ENCODE measurements around the gene INPP5A. TPM values are rescaled to one million over a fixed set of nuclear protein-coding genes. Genes with fewer than 3 reads are reported as not detected.

The INPP5A gene
- total RNA-seq, 4 donors from 2014 or later = 31.2 to 51.8 (median 41.5) TPM

DNA sequence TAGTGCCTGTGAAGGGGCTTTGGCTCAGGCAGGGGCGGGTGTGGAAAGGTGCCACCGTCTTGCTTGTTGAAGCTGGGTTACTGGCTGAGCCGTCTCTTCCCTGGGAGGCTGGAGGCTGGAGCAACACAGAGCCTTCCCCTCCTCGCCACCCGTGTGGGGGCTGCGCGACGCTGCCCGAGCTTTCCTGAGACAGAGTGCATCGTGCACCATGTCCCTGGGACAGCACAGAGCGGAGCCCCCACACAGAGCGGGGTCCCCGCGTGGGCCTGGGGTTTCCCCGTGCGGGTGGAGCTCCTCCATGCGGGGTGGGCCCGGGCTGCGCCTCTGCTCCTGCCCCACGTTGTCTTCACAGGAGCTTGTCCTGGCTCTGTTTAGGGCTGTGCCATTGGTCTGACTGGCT lies 69.9 kb downstream of the INPP5A start:
- WGBS, 2 donors = 87 to 89% methylated on average over 20 of the region's 20 CpGs
- peak in 1 of 2 donors; percentile 45 for DNase-seq (ENCODE audit: low spot score in 2 of 2)
- no peak overlapping the region for H3K4me3 ChIP-seq (ENCODE audit: low read depth, poor library complexity, severe bottlenecking)
- intact Hi-C loops (cut with DNase I; ENCODE audit: low total_unique reads) = no loop called here
- TF ChIP-seq POLR2A (IDR thresholded peaks at IDR 0.05) = no peak
- TF ChIP-seq, protein P1, sequence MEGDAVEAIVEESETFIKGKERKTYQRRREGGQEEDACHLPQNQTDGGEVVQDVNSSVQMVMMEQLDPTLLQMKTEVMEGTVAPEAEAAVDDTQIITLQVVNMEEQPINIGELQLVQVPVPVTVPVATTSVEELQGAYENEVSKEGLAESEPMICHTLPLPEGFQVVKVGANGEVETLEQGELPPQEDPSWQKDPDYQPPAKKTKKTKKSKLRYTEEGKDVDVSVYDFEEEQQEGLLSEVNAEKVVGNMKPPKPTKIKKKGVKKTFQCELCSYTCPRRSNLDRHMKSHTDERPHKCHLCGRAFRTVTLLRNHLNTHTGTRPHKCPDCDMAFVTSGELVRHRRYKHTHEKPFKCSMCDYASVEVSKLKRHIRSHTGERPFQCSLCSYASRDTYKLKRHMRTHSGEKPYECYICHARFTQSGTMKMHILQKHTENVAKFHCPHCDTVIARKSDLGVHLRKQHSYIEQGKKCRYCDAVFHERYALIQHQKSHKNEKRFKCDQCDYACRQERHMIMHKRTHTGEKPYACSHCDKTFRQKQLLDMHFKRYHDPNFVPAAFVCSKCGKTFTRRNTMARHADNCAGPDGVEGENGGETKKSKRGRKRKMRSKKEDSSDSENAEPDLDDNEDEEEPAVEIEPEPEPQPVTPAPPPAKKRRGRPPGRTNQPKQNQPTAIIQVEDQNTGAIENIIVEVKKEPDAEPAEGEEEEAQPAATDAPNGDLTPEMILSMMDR (IDR thresholded peaks at IDR 0.05) = no peak

DNA sequence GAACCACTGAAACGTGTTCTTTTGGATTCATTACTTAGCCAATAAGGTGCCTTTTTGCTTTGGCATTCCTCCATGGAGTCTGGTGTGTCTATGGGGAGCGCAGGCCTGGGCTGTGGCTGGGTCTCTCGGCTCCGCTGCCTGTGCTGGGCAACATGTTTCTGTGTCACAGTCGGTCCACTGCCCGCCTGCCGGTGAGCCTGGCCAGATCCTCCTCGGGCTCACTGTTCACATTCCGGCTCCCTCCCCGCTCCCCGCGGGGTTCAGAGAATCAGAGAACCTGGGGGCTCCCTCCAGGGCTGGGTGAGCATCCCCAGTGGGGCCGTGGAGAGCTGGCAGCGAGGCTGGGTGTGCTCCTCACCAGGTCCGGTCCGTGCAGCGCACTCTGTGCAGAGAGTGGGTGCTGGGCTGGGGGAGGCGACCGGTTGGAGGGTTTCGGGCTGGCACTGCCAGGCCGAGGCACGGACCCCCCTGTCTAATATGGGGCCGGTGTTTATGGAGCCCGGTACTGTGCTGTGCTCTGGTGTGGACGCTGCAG lies 70.4 kb downstream of the INPP5A start:
- DNase-seq (ENCODE audit: low spot score in 2 of 2) = peak in 1 of 2 donors; percentile 82

DNA sequence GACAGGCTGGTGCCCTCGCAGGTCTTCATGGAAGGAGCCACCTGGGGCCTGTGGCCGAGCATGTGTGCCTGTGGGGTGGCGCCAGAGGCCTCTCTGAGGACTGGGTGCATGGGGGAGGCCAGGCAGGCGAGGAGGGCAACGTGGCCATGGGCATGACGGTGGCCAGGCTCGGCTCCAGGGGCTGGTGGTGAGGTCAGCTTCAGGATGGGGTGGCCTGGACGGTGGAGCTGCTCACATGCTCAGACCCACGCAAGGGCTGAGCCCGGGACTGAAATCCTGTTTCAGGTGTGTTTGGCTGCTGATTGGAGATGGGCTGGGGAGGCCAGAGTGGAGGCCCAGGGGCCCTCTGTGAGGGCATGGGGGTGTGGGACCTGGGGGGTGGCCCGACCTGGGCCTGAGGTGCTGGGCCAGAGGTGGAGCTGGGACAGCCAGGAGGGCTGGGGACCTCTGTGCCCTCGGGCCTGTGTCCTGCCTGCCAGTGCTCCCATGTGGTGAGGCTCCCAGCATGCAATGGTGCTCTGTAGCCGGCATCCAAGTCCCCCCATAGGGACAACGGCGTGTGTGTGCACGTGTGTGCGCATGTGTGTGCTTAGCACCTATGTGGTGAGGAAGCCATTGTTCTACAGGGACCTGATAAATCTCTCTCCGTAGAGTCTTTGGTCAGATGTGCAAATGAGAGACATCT lies 71.1 kb downstream of the INPP5A start:
- intact Hi-C loops (cut with DNase I; ENCODE audit: low total_unique reads) = no loop called here
- WGBS, 2 donors = 88 to 94% methylated on average over 16 to 18 of the region's 18 CpGs
- H3K4me3 ChIP-seq (ENCODE audit: low read depth, poor library complexity, severe bottlenecking) = no peak overlapping the region
- no peak for TF ChIP-seq POLR2A (IDR thresholded peaks at IDR 0.05)
- TF ChIP-seq, protein P1 (IDR thresholded peaks at IDR 0.05) = no peak
- DNase-seq (ENCODE audit: low spot score in 2 of 2) = peak in 1 of 2 donors; percentile 79

More for the DNA sequence above, 70.4 kb downstream of the INPP5A start:
- 94 to 97% methylated on average over 22 to 25 of the region's 25 CpGs for WGBS, 2 donors
- no peak overlapping the region for H3K4me3 ChIP-seq (ENCODE audit: low read depth, poor library complexity, severe bottlenecking)
- intact Hi-C loops (cut with DNase I; ENCODE audit: low total_unique reads) = no loop called here
- no peak for TF ChIP-seq POLR2A (IDR thresholded peaks at IDR 0.05)

DNA sequence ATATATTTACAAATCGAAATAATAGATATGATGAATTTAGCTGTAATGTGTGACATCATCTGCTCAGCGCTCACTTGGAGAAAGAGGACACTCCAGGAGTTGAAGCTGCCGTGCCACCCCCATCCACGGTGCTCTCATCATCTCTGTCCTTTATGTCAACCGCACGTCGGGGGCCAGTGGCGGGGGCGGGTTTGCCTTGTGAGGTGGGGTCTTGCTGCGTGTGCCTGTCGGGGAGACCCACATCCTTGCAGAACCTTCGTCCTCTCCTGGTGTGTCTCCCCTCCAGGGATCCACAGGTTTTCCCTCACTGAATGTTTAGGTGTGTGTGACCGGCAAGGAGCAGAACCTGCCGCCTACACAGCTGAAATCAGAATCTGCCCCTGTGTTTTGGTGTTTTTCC lies 71.6 kb downstream of the INPP5A start:
- TF ChIP-seq, protein P1 (IDR thresholded peaks at IDR 0.05) = no peak
- no peak for TF ChIP-seq POLR2A (IDR thresholded peaks at IDR 0.05)
- no peak overlapping the region for H3K4me3 ChIP-seq (ENCODE audit: low read depth, poor library complexity, severe bottlenecking)
- peak in 1 of 2 donors; percentile 80 for DNase-seq (ENCODE audit: low spot score in 2 of 2)
- intact Hi-C loops (cut with DNase I; ENCODE audit: low total_unique reads) = no loop called here
- 93 to 97% methylated on average over 14 of the region's 14 CpGs for WGBS, 2 donors

DNA sequence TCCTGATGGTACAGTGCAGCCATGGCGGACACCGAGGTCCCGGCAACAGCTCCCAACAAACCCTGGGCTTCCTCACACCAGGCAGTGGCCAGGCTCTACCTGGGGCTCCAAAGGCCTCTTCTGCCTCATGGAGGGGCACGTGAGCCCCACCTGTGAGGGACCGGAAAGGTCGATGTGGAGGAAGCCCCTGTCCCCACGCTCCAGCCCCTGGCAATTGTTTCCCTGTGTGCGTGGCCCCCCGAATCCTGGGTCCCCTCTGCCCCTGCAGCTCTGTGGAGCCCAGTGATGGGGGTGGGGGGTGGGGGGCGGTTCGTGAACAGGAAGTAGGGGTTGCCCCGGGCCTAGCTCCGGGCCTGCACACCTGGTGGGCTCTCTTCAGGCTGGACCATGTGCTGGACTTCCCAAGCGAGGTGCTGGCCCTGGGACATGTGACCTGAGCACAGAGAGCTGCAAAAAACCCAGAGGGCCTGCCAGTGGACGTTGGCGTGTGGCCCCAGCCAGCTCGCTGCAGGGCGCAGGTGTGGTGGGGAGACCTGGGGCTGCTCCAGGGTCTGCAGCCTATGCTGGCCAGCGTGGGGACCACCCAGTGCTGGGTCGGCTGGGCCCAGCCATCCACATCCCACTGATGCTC lies 72.6 kb downstream of the INPP5A start:
- WGBS, 2 donors = 93 to 96% methylated on average over 20 of the region's 20 CpGs

More for the DNA sequence above, 72.6 kb downstream of the INPP5A start:
- no peak overlapping the region for H3K4me3 ChIP-seq (ENCODE audit: low read depth, poor library complexity, severe bottlenecking)
- intact Hi-C loops (cut with DNase I; ENCODE audit: low total_unique reads) = no loop called here
- peak in 1 of 2 donors; percentile 62 for DNase-seq (ENCODE audit: low spot score in 2 of 2)
- TF ChIP-seq, protein P1 (IDR thresholded peaks at IDR 0.05) = no peak
- TF ChIP-seq POLR2A (IDR thresholded peaks at IDR 0.05) = no peak

Measured in lower leg skin (tissue), 4 donors.